Activated CD8-positive, alpha-beta memory T cell treated with anti-CD3 and anti-CD28 coated beads for 36 hours (primary cell): ENCODE results near the gene KRT34. TPM values are rescaled to one million over a fixed set of nuclear protein-coding genes. Genes with fewer than 3 reads are reported as not detected.
"Not testable (repeated sequence)": the region's sequence is repeated elsewhere in the genome, so short reads cannot be mapped to it uniquely, and the experiment has no call there.

ENCODE experiments used
- CTCF ChIA-PET: fragments of 350-600 bp; sonication (Branson Sonifier 250); formaldehyde crosslinking; loops from one replicate; lab custom pipeline; 2021; ENCODE audit warnings: antibody characterized with exemption; lab: Charles Lee
- POLR2A ChIA-PET: fragments of 350-600 bp; sonication (Branson Sonifier 250); formaldehyde crosslinking; loops from one replicate; lab custom pipeline; 2021; ENCODE audit warnings: antibody characterized with exemption; lab: Charles Lee
- total RNA-seq, 2 experiments: library from RNA; stranded (reverse); gene quantifications; one replicate each; pipeline ENCODE4 v1.2.3, GENCODE V29; 2021

Gene KRT34
- total RNA-seq, 2 experiments from 2014 or later: not detected

DNA sequence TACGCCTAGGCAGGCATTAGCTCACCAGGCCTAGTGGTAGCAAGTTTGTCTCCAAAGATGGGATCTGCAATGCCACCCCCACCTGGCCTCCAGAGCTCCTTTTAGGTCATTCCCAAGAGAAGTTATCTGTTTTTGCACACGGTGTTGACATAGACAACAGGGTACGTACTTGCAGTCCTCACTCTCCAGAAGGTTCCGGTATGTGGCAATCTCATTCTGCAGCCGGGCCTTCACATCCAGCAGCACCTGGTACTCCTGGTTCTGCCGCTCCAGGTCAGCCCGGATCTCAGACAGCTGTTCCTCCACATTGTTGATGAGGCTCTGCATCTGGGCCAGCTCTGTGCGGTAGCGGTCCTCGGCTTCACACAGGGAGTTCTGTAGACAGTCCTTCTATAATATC, 25.1 kb upstream of the KRT34 start:
- POLR2A ChIA-PET: no interaction called here
- CTCF ChIA-PET: no interaction called here

DNA sequence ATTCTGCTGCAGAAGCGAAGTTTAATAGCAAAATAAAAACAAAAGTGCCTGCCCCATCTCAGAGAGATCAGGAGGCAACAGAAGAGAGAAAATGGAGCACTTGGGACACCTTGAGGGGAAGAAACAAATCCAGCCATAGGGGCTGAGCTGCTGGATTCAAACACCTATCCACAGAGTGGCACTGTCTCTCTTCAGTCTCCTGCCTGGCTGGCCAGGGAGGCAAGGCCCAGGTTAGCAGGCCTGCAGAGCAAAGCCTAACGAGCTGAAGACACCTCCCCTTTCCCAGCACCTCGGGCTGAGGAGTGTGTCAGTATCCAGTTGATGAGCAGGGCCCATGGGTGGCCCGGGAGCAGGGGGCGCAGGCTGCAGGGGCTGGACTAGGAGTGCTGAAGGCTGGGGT, 24.1 kb upstream of the KRT34 start:
- ChIA-PET POLR2A (no interaction called here), CTCF (interaction anchor here (1.2 kb wide), 1 partner anchor 11 kb away, joined by 3 read pairs; no protein-coding TSS in a partner anchor)

DNA sequence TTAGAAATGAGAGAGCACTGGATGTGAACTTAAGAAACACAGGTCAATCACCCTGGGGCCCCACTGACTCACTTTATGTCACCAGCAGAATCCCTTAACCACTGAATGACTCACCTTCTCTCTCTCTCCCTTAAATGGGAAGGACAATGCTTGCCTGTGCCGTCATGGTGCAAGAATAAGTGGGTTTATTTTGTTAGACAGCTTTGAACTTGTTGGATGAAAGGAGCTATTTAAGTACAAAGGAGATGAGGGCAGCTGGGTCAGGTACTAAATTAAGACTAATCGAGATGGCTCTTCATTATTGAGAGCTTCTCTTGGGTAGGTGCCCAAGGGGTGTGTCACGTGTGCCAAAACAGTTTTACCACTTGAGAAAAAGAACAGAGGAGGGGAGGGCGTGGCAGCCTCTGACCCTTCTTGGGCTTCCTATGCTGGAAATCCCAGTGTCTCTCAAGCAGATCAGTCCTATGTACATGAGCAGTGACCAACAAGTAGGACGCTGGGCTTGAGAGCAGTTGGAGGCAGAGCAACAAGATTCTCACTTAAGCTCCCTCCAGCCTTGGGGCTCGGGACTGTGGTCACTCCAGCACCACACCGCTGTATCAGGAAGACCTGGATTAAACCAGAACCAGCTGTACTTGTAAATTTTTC, 22.0 kb upstream of the KRT34 start:
- POLR2A ChIA-PET: no interaction called here
- CTCF ChIA-PET: interaction anchor here (0.8 to 1.2 kb wide), 2 partner anchors 95 to 259 kb away, joined by 3 read pairs; partner anchors contain the start of gene KRTAP16-1

DNA sequence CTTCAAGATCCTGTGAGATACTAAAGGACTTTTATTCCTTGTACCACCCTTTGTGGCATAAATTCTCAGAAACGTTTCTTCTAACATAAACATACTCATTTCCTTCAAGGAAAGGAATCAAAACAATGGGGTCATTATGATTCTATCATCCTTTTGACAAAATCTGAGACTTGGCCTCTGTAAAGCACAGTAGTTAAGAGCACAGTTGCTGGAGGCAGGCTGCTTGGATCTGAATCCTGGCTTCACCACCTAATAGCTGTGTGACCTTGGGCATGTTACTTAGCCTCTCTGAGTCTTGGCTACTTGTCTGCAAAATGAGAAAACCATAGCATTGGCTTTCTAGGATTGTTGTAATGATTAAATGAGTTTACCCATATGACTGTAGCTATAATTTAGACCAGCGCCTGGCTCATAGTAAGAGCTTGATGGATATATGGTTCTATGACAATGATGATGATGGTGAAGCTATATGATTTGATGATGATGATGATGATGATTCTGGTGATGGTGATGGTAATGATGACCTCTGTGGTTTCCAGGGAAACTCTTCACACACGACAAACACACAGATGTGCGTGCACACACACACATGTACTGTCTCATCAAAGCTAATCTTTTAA, 21.4 kb upstream of the KRT34 start:
- CTCF ChIA-PET: interaction anchor here (0.8 to 1.2 kb wide), 2 partner anchors 95 to 259 kb away, joined by 3 read pairs; partner anchors contain the start of gene KRTAP16-1
- POLR2A ChIA-PET: no interaction called here

DNA sequence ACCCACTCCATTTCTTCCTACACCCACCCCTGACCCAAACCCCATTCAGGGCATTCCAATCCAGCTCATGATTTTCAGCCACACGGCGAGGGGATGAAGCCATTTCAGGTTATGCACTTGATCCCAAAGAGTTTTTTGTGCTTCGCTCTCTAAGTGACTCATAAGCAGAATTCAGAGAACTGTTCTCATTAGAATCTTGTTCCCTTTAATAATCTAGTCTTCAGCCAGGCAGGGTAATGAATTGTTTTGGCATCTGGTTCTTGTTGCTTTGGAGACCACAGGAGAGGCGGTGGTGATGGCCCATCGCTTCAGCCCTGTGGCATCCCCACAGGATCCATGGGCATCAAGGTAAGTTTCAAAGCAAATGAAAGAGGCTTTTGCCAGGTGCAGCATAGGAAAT, 20.1 kb upstream of the KRT34 start:
- POLR2A ChIA-PET: no interaction called here
- CTCF ChIA-PET: no interaction called here

DNA sequence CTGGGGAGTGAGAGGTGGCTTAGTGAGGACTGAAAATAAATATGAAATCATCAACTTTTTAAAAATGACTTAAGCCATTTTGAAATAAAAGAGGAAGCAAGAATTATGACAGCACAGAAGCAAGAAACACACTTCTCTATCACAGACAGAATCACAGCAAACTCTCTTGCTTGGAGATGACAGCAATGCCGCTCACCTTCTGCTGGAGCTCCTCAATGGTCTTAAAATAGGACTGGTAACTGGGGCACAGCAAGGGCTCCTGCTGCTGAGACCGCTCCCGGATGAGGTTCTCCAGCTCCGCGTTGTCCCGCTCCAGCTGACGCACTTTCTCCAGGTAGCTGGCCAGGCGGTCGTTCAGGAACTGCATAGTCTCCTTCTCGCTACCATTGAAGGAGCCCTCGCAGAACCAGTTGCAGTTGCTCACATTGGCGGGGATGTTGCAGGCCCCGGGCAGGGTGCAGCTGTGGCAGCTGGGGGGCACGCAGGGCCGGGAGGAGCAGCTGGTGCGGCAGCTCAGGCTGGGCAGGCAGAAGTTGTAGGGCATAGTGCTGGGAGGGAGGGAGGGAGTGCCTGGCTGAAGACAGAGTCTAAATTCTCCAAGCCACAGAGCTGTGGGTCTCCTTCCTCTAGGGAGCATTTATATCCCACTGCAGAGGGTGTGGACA, 15.0 kb upstream of the KRT34 start, which contains the start of gene KRT31:
Gene KRT31, minus strand, starts transcription at position 613 of the 665 bp plus-strand sequence. Its CDS starts 69 bp downstream, at position 544.
- CTCF ChIA-PET: no interaction called here
- POLR2A ChIA-PET: no interaction called here

DNA sequence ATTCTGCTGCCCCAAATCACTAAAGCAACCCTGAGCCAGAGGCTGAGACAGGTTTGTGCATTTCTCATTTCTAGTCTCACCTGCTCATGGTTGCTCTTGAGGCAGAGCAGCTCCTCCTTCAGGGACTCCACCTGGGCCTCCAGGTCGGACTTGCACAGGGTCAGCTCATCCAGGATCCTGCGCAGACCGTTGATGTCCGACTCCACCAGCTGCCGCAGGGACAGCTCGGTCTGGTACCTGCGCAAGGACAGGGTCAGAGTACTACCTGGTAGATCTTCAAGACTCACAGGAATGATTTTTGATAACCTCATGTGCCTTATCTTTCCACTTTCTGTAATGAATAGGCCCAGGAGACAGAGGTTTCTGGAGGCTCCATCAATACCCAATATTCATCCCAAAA, 14.2 kb upstream of the KRT34 start:
- ChIA-PET POLR2A (interaction anchor here (0.7 kb wide), 1 partner anchor 659 kb away, joined by 5 read pairs; no protein-coding TSS in a partner anchor), CTCF (no interaction called here)

DNA sequence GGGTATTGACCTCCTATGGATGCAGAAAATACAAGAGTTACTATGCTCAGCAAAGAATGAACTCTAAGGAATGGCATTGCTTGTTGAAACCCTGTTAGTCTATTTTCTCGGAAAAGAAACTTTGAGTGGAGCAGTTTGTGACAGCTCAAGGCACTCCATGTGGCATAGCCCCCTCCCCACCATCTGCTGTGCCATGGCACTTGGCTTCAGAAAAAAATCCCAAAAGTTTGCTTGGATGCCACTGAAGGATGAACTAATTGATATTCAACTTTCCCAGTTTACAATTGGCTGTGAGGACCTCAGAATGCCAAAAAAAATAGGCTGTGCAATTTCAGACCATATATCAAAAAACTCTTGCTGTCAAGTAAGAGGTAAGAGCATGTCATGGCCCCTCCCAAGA, 13.5 kb upstream of the KRT34 start:
- ChIA-PET POLR2A (interaction anchor here (0.7 kb wide), 1 partner anchor 659 kb away, joined by 5 read pairs; no protein-coding TSS in a partner anchor), CTCF (no interaction called here)

DNA sequence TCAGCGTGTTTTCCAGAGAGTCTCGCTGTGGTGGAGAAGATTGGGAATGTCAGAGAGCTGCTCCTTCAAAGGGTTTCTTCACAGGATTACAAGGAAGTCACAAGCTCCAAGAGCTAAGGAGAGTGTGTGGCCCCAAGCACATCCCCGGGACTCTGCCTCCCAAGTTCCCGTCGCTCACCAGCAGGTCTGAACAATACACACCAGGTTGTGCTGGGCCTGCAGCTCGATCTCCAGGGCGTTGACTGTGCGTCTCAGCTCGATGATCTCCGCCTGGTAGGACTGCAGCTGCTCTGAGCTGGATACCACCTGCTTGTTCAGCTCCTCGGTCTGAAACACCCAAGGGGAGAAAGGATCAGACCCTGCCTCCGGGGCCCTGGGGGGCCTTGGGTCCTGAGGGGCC, 12.9 kb upstream of the KRT34 start:
- CTCF ChIA-PET, POLR2A ChIA-PET: not testable (repeated sequence)

DNA sequence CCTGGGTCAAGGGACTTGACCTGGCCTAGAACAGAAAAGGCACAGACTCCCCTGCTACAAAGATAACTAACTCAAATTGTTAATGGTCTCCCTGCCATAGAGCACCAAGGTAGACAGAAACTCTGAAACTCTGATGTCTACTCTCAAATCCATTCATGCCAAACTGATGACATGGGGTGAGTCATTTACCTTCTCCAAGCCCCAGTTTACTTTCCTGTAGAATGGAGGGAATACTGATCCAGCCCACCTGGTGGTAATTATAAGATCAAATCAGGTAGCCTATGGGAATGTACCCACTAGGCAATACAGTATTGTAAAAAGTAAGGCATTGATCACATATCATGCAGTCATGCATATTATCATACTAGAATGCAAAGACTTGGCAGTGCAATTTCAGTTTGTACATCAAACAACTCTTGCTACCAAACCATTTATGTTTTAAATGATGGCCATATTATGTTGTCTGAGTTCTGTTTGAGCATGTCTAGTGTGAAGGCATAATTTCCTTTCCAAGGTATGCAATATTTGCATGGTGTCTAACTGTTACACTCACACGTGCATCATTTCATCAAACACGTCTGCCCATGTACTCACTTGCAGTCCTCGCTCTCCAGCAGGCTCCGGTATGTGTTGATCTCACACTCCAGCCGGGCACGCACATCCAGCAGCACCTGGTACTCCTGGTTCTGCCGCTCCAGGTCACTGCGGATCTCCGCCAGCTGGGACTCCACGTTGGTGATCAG, 12.3 kb upstream of the KRT34 start:
- ChIA-PET POLR2A (no interaction called here), CTCF (no interaction called here)

DNA sequence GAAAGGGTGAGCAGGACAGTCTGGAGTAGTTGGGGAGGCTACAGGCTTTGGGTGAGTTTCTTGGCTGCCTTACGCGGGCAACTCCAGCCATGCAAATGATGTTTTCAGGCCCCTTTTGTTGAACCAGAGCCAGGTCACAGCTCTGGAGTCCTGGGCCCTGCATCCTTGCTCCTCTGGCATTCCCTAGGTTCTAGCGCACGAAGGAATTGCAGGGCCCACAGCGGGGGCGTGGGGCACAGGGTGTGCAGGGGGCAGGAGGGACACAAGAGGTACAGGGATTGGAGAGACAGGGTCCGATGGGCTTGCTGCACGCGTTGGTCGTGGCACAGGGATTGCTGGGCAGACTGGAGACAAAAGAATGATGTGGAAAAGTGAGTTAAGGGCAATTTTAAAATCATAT, 11.7 kb upstream of the KRT34 start:
- CTCF ChIA-PET: no interaction called here
- POLR2A ChIA-PET: no interaction called here

DNA sequence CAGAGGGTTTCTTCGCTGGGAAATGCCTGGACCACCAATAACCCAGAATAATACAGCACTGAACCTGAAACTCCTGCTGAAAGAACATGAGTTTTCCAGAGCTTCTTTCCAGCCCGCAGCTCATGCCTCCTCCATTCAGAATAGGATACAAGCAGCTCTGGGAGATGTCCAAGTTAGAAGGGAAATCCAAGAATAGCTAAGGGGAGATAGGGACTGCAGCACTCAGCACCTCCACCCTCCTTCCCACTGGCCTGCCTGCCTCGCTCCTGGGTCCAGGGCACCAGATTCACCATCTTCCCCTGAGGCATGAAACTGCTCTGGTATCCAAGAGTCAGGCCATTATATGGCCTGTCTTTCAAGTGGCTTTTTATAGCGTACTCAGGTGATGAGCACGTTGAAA, 11.2 kb upstream of the KRT34 start:
- ChIA-PET POLR2A (no interaction called here), CTCF (no interaction called here)

DNA sequence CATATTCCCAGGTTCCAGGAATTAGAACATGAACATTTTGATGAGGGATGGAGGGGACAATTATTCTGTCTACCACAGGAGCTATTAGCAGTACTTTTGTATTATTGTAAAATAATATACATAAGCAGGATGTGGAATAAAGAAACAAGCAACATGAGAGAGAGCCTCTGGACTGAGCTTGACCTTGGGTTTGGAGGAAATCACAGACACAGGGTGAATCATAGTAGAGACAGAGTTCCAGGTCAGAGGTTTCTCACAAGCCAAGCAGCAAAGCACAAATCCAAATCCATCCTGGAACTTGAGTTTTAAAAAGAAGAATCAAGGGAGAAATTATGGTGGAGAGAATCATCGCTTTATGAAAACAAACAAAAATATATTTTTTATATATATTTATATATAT, 10.2 kb upstream of the KRT34 start:
- POLR2A ChIA-PET: no interaction called here
- CTCF ChIA-PET: no interaction called here

DNA sequence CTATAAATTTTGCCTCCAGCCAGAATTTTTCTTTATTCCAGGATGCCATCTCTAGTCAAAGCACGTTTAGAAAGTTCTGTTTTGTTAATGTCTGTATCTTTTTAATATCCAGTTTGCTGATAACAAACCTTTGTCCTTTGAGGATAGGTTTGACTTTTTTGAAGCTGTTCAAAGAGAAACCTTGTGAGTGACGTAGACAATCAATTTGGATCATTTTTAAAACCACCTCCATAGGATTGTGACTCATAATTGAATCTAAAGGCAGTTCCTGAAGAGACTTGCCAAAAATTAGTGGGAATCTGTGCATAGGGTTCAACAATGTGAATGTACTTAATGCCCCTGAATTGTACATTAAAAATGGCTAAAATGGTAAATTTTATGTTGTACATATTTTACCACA, 9.4 kb upstream of the KRT34 start:
- POLR2A ChIA-PET: no interaction called here
- CTCF ChIA-PET: no interaction called here

DNA sequence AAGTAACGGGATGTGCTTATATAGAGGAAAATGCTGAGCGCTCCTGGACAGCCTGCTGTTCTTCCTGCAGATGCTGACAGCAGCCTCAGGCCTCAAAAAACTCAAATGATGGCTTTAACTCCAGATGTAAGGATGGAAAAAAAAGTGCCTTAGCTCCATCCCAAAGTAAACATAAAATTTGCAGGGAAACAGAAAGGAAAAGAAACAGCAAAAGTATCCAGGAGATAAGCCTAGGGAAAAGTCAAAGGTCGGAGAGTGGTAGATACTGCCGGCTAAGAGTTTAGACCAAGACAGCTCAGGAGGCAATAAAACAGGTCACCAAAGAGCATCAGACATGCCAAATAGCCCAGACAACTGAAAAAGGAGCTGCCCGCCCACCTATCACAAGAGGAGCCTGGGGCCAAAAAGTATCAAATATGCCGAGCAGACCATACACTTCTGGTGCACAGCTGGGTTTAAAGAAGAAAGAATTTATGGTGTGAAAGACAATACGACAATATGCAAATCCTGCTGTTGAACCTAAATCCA, 8.4 kb upstream of the KRT34 start:
- POLR2A ChIA-PET: interaction anchor here (0.6 kb wide), 1 partner anchor 900 kb away, joined by 3 read pairs; no protein-coding TSS in a partner anchor
- CTCF ChIA-PET: interaction anchor here (1.1 kb wide), 1 partner anchor 17 kb away, joined by 3 read pairs; no protein-coding TSS in a partner anchor

DNA sequence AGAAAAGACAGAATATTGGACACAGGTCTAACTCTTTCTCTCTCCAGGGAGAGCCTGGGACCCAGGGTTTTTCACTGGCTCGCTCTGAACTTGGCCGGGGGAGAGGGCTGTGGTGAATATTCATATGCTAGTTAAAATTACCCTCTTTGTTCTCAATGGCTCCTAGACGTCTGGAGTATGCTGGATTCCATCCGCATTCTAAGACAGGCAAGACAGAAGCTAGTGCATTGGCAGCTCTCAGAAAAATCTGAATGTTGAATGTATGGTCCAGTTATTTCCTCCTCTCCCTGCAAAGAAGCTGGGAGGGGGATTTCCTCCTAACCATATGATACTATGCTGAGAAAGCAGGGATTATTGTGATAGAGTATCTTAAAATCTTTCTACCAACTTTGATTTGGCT, 5.6 kb upstream of the KRT34 start:
- ChIA-PET POLR2A (no interaction called here), CTCF (no interaction called here)

DNA sequence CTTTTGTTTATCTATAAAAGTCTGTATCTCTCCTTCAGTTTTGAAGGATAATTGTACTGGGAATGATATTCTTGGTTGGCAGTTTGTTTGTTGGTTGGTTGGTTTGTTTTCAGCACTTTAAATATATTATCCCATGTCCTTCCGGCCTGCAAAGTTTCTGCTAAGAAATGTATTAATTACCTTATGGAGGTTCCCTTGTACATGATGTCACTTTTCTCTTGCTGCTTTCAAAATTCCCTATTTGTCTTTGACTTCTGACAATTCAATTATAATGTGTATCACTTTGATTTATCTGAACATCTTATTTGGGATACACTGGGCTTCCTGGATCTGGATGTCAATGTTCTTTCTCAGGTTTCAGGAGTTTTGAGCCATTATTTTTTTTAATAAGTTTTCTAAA, 4.1 kb upstream of the KRT34 start:
- CTCF ChIA-PET: no interaction called here
- POLR2A ChIA-PET: no interaction called here

DNA sequence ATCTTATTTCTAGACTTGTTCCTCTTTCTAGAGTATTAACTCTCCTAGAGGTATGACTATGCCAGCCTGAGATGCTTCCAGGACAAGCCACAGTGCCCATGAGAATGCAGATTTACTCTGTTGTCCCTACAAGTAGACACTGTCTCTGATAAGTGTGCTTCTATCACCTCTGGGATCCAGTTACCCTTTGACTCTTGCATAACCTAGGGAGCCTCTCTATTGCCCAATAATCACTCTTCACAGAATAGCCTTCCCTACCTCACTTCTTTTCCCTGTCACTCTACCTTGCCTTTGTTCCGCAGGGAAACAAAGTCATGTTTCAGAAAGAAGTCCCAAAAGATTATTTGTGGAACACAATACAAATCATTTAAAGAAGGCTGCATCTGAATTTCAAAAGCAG, 1.6 kb upstream of the KRT34 start:
- CTCF ChIA-PET: no interaction called here
- POLR2A ChIA-PET: no interaction called here

DNA sequence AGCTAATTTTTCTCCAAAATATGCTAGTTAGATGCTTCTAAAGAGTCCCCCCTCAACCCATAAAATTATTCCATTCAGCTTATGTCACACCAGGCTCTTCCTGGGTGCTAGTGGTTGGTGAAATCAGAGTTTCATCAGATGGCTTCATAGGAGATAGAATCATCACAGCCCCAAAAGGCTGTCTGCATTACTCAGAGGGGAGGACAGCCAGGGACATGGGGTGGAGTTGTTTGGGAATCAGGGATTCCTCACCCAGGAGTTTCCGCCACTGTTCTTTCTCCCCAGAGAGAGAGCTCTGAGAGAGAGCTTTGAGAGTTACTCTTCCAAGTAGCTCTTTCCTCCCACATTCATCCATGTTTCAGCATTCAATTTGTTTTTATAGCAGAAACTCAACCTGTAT, 288 bp upstream of the KRT34 start:
- ChIA-PET POLR2A (no interaction called here), CTCF (no interaction called here)

DNA sequence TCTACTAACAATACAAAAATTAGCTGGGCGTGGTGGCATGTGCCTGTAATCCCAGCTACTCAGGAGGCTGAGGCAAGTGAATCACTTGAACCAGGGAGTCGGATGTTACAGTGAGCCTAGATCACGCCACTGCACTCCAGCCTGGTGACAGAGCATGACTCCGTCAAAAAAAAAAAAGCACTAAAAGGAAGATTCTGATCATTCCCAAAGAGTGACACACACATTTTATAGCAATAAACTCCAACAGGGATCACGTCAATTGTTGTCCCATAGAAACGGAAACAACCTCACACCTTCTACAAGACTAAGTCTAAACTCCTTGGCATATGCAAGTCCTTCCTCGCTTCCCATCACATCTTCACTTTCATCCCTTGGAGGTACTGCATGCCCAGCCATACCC, 2.0 kb downstream of the KRT34 start:
- POLR2A ChIA-PET, CTCF ChIA-PET: not testable (repeated sequence)
